Activated T-helper 1 cell treated with anti-CD3 and anti-CD28 coated beads, Interleukin-12 subunit alpha, Interleukin-12 subunit beta, Interleukin-2, Interleukin-4 antibody, amounts not matched to agents 30 ng/mL and 10 ng/mL and 1 ng/mL, durations not matched to agents 14 hours and 24 hours and 36 hours (primary cell): Measurements from ENCODE around the gene CCDC30. TPM values are rescaled to one million over a fixed set of nuclear protein-coding genes. Genes with fewer than 3 reads are reported as not detected.

Experiments used
- DNase-seq: peaks from one replicate; pipeline ENCODE4 v3.0.0; 2021; ENCODE audit warnings: low spot score
- H3K27ac Mint-ChIP-seq: one replicate; pipeline ENCODE4 v1.8.0; 2021; ENCODE audit warnings: mild to moderate bottlenecking, mixed read lengths
- H3K27me3 Mint-ChIP-seq: one replicate; pipeline ENCODE4 v1.8.0; 2022; ENCODE audit warnings: mild to moderate bottlenecking, moderate library complexity, mixed read lengths; ENCODE audit not compliant: insufficient read depth
- H3K36me3 Mint-ChIP-seq: one replicate; pipeline ENCODE4 v1.8.0; 2021; ENCODE audit warnings: low read depth, mixed read lengths
- H3K4me1 Mint-ChIP-seq: one replicate; pipeline ENCODE4 v1.8.0; 2021; ENCODE audit warnings: low read depth, mixed read lengths
- H3K4me3 Mint-ChIP-seq: one replicate; pipeline ENCODE4 v1.8.0; 2021; ENCODE audit warnings: mild to moderate bottlenecking, moderate library complexity, mixed read lengths
- H3K9me3 Mint-ChIP-seq: one replicate; pipeline ENCODE4 v1.8.0; 2021; ENCODE audit warnings: mixed read lengths
- intact Hi-C: fragments of 100-400 bp; cut with micrococcal nuclease; formaldehyde crosslinking; loops from one replicate; pipeline ENCODE4 v1.15.1; 2024
- total RNA-seq: library from RNA; stranded (reverse); gene quantifications from 2 replicates; pipeline ENCODE4 v1.2.3, GENCODE V29; 2022

CCDC30 gene
- total RNA-seq, 1 donor from 2014 or later, result 1.0 TPM

DNA sequence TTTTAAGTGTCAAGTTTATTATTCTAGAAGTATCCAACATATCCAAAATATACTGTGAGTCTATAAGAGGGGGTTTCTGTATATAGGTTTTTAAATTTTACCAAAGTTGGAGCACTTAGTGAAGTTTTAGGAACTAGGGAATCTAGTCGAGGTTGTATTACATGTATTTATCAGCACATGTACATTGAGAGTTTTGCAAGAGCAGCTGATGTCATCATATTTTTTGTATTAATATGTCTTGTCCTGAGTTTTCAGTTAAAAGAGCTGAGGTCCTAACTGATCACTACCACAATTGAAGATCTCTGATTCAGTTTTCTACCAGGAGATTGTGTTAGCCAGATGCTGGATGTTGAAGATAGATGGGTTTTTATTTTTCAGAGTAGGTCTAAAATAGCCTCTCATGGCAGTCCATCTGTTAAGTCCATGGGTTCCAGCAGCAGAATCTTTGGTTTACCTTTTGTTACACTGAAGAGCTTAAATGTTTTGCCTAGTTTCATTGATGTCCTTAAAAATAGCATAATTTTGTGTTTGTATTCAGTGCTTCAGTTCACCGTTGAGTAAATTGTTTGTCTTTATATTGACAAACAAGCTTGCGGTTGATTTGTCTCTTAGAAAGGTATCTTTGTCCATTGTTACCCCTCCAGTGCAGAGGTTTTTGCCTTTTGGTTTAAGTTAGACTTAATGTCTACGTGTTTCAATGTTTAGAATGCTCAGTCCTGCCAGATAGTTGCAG is 235.2 kb downstream of the CCDC30 start:
- DNase-seq, result no peak
- Mint-ChIP-seq H3K27me3 (no peaks in the 10 kb centered on the region), H3K9me3 (no peaks in the 10 kb centered on the region), H3K4me3 (no peak overlapping the region), H3K27ac (no peak overlapping the region), H3K36me3 (peaks cover 83% of the 10 kb centered on the region), H3K4me1 (peaks cover 51% of the 10 kb centered on the region)
- intact Hi-C loops, result no loop called here

DNA sequence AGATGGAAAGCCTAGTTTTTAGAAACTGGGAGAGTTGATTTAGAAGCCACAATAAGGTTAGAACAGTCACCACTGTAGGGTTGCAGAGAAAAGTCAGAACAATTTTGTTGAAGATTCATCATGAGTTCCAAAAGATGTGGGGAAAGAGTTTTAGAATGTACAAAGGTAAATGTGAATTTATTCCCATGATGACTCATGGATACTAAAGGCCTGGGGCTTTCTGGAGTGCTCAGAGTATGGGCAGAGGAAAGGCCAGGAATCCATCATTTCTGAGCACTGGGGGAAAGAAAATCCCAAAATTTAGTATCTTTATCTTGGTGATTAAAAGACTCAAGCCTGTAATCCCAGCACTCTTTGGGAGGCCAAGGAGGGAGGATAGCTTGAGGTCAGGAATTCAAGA is 236.9 kb downstream of the CCDC30 start:
- DNase-seq, result no peak
- H3K27me3 Mint-ChIP-seq, result no peaks in the 10 kb centered on the region
- H3K36me3 Mint-ChIP-seq, result peaks cover 87% of the 10 kb centered on the region
- H3K27ac Mint-ChIP-seq, result no peak overlapping the region
- H3K4me1 Mint-ChIP-seq, result peaks cover 35% of the 10 kb centered on the region
- no peak overlapping the region for H3K4me3 Mint-ChIP-seq
- intact Hi-C loops, result no loop called here
- H3K9me3 Mint-ChIP-seq, result no peaks in the 10 kb centered on the region

DNA sequence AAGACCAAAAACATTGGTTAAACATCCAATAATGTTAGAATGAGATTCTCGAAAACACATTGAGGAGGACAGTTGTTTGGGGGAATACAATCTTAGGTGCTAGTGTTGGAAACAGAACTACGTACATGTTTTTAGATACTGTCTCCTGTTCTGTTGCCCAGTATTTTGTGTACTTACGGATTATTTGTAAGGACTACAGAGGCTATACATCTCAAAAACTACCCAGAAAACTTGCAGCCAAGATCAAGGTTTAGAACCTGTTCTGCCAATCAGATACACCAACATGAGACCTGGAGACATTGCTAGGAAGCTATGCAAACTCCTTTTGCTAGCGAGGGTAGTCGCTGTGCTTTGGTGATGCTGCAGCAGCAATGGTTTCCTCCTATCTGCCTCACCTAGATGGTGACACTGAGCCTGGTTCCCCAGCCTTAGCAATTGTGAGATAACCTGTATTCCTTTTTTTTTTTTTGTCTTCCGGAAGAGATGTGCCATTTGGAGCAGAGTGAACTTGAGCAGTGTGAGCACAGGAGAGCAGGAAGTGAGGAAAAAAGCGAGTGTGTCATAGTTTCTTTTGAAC is 240.9 kb downstream of the CCDC30 start:
- H3K36me3 Mint-ChIP-seq, result peaks cover 71% of the 10 kb centered on the region
- peaks cover 13% of the 10 kb centered on the region for H3K4me1 Mint-ChIP-seq
- no peak overlapping the region for H3K27ac Mint-ChIP-seq
- no peak overlapping the region for H3K4me3 Mint-ChIP-seq
- intact Hi-C loops, result no loop called here
- H3K9me3 Mint-ChIP-seq, result no peaks in the 10 kb centered on the region
- H3K27me3 Mint-ChIP-seq, result no peaks in the 10 kb centered on the region
- no peak for DNase-seq

Other genes with a start within 250 kb of the CCDC30 start
- gene FOXJ3, start 128.1 kb upstream of the CCDC30 start, total RNA-seq, result 50.1 and 51.6 TPM in 2 replicates
- gene RIMKLA, start 82.5 kb upstream of the CCDC30 start, total RNA-seq, result 3.3 and 4.8 TPM in 2 replicates
- gene ZMYND12, start 7.3 kb upstream of the CCDC30 start, total RNA-seq, result not detected in 2 replicates
- 40.1 and 48.0 TPM in 2 replicates for gene PPCS, start 6.7 kb upstream of the CCDC30 start, total RNA-seq
- gene PPIH, start 195.1 kb downstream of the CCDC30 start, total RNA-seq, result 89.7 and 94.6 TPM in 2 replicates
- gene YBX1, start 219.1 kb downstream of the CCDC30 start, total RNA-seq, result 774 and 780 TPM in 2 replicates